ENCODE data around the gene MAD1L1.

Gene MAD1L1

DNA sequence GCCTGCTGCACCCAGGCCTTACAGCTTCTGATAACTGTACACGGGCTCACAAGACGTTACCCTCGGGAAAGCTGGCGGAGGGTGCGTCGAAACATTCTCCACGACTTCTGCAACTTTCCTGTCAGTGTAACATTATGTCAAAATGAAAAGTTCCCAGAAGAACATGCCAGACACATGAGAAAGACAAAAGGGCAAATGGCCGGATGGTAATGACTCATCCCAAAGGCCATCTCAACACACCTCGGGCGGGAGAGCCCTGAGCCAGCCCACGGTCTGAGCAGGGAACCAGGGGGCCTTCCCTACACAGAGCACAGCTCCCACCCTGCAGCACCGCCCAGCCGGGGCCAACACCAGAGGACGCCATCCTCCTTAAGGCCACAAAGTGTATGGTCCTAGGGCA, 118.7 kb downstream of the MAD1L1 start:
- H3K4me1 ChIP-seq (ENCODE audit: insufficient read depth, low read length): peaks cover 39% of the 10 kb centered on the region

DNA sequence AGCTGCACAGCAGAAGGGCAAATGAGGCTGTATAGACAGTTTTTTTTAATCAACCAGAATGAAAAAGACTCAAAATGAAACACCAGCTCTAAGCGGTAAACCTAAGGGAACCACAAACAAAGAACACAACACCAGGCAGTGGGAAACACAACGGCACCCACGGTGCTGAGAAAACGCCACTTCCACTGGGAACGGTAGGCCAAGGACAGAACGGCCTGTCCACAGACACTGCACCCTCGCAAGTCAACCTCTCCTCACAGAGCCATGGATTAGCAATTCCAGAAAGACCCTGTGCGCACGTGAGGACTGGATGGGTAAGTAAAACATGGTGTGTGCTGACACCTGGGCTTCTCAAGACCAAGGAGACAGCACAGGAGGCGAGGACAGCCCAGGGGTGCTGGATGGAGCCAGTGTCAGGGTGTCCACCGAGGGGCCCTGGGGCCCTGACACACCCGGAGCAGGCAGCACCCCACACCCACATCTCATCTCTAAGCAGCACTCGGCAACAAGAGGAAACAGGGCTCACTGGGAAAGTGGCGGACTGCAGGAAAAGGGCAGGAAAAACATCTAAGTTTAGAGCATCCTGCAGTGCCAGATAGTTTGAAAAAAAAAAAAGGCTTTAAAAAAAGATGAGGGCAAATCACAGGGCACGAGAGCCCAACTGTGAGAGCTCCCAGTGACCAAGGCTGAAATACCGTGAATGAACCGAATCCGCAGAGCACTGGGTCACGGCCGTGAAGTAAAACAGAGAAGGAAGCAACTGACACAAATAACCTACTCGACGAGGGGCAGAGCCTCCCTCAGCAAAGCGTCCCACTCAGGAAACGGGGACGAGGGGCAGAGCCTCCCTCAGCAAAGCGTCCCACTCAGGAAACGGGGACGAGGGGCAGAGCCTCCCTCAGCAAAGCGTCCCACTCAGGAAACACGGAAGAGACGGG, 120.2 kb downstream of the MAD1L1 start:
- H3K9me3 ChIP-seq (ENCODE audit: low read length): no peaks in the 10 kb centered on the region
- no peak overlapping the region for H3K27ac ChIP-seq (ENCODE audit: low read depth, low read length)
- no peak overlapping the region for H3K4me3 ChIP-seq (ENCODE audit: low read depth in 1 of 2, low read length in 2 of 2)
- no peaks in the 10 kb centered on the region for H3K27me3 ChIP-seq (ENCODE audit: control insufficient read depth in 1 of 2, insufficient read depth in 2 of 2, low read length in 2 of 2)
- peaks cover 38% of the 10 kb centered on the region for H3K4me1 ChIP-seq (ENCODE audit: insufficient read depth, low read length)
- no peak overlapping the region for H3K9ac ChIP-seq (ENCODE audit: low read length)
- no peaks in the 10 kb centered on the region for H3K36me3 ChIP-seq (ENCODE audit: insufficient read depth, low read length)

More for the DNA sequence above, 118.7 kb downstream of the MAD1L1 start:
- Histone ChIP-seq H3K36me3 (ENCODE audit: insufficient read depth, low read length) (no peaks in the 10 kb centered on the region), H3K27ac (ENCODE audit: low read depth, low read length) (no peak overlapping the region), H3K9me3 (ENCODE audit: low read length) (no peaks in the 10 kb centered on the region), H3K27me3 (ENCODE audit: control insufficient read depth in 1 of 2, insufficient read depth in 2 of 2, low read length in 2 of 2) (no peaks in the 10 kb centered on the region), H3K4me3 (ENCODE audit: low read depth in 1 of 2, low read length in 2 of 2) (no peak overlapping the region), H3K9ac (ENCODE audit: low read length) (no peak overlapping the region)

DNA sequence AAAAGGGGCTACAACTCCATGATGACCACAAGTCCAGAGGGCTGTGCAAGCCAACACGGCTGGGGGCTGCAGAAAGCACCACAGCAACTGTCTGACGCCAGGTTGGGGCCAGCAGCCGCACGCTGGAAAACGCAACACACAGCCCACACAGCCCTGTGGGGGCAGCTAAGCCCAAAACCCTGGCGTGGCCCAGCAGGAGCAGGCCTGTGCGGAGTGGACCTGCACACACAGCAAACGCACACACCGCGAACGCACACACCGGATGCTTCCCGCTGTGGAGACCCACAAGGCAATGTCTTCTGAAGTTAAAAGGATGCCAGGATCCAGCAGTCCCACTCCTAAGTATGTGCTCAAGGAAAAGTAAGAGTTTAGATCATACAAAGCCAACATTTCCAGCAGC, 121.2 kb downstream of the MAD1L1 start:
- H3K27me3 ChIP-seq (ENCODE audit: control insufficient read depth in 1 of 2, insufficient read depth in 2 of 2, low read length in 2 of 2): no peaks in the 10 kb centered on the region
- no peaks in the 10 kb centered on the region for H3K36me3 ChIP-seq (ENCODE audit: insufficient read depth, low read length)
- H3K9ac ChIP-seq (ENCODE audit: low read length): no peak overlapping the region
- peaks cover 28% of the 10 kb centered on the region for H3K4me1 ChIP-seq (ENCODE audit: insufficient read depth, low read length)
- peak overlapping the region in 1 of 2 donors; percentile 23 for H3K4me3 ChIP-seq (ENCODE audit: low read depth in 1 of 2, low read length in 2 of 2)
- no peak overlapping the region for H3K27ac ChIP-seq (ENCODE audit: low read depth, low read length)
- no peaks in the 10 kb centered on the region for H3K9me3 ChIP-seq (ENCODE audit: low read length)

DNA sequence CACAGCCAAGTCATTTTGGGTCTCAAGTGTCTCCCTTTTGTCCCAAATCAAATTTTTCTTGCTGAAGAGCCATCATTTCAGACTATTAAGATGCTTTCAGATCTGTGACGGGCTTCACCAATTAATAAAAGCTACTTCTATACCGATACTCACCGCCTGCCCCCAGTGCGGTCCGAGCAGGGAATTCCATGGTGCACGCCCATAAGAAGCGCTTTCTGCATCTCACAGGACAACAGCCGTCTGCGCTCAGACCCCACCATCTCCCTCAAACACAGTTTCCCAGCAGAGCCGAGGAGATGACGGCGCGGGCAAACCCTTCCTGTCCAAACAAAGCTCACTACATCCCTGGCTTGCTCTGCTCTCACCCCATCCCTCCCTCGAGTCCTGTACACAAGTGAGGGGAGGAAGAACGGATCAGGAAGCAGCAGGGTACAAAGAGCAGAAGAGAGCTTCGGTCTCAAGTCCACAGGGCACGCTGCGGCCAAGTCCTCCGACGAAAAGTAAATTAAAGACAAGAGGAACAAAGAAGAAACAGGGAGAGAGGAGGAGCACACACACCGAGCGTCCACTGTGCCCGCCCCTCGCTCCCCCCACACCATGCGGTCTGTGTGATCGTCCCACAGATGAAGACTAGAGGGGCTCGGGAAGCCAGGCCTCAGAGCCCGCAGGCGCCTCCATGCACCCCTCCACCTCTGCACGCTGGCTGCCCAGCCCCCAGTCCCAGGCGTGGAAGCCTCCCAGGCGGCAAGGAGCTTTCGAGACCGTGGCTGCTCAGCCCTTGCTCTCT, 121.9 kb downstream of the MAD1L1 start:
- H3K27ac ChIP-seq (ENCODE audit: low read depth, low read length): peak overlapping the region; percentile 63
- H3K4me1 ChIP-seq (ENCODE audit: insufficient read depth, low read length): peaks cover 22% of the 10 kb centered on the region
- no peaks in the 10 kb centered on the region for H3K9me3 ChIP-seq (ENCODE audit: low read length)
- peak overlapping the region in 1 of 2 donors; percentile 23 for H3K4me3 ChIP-seq (ENCODE audit: low read depth in 1 of 2, low read length in 2 of 2)
- no peak overlapping the region for H3K9ac ChIP-seq (ENCODE audit: low read length)
- H3K27me3 ChIP-seq (ENCODE audit: control insufficient read depth in 1 of 2, insufficient read depth in 2 of 2, low read length in 2 of 2): no peaks in the 10 kb centered on the region
- no peaks in the 10 kb centered on the region for H3K36me3 ChIP-seq (ENCODE audit: insufficient read depth, low read length)

DNA sequence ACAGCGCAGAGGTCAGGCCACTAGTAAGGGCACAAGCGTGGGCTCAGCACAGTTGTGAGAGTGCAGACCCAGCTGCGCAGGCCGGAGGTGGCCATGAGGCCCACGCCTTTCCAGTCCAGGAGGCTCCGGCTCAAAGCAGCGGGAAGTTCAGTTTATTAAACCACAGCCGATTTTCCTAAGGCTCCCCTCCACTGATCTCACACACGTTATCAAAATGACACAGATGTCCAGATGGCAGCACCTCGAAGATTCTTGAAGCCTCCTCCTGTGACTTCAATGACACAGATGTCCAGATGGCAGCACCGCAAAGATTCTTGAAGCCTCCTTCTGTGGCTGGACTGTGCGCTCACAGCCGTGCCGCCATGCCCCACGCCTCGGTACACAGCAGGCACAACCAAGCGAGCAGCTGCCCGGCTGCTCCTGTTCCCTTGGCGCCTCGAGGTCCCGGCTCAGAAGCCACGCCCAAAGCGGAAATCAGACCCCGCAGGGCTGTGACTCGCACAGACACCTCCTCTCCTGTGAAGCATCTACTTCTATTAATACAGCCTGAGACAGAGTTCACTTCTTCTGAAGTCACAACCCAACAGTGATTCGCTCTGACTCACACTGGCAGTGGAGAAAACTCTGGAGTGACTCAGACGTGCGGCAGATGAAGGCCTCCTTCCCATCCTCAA, 122.7 kb downstream of the MAD1L1 start:
- Histone ChIP-seq H3K4me3 (ENCODE audit: low read depth in 1 of 2, low read length in 2 of 2) (no peak overlapping the region), H3K9me3 (ENCODE audit: low read length) (no peaks in the 10 kb centered on the region), H3K36me3 (ENCODE audit: insufficient read depth, low read length) (no peaks in the 10 kb centered on the region), H3K27ac (ENCODE audit: low read depth, low read length) (peak overlapping the region; percentile 63), H3K27me3 (ENCODE audit: control insufficient read depth in 1 of 2, insufficient read depth in 2 of 2, low read length in 2 of 2) (no peaks in the 10 kb centered on the region), H3K9ac (ENCODE audit: low read length) (no peak overlapping the region), H3K4me1 (ENCODE audit: insufficient read depth, low read length) (peaks cover 20% of the 10 kb centered on the region)

DNA sequence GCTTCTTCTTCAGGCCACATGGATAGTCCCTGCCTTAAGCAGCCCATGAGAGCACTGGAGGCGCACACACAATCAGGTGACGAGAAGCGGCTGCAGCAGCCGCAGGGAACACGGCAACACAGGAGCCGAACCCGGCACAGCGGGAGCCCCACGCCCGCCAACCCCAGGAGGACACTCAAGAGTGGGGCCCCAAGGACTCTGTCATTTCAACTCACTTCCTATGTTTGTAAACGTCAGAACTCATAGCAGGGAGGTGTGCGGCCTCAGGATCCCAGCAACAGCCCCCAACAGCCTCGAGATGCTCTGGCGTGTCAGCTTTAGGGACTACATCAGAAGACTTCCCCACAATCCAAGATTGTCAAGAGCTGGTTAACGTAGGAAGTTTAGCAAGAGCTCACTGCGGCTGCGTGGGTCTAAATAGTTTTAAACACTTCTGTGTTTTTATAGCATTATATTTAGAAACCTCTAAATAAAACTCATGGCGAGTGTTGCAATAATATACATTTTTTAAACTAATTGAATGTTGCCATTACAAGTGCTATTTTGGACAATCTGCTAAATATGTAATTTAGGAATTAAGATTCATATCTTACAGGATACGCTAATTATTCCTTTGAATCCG, 123.4 kb downstream of the MAD1L1 start:
- H3K4me1 ChIP-seq (ENCODE audit: insufficient read depth, low read length): peaks cover 27% of the 10 kb centered on the region
- no peak overlapping the region for H3K4me3 ChIP-seq (ENCODE audit: low read depth in 1 of 2, low read length in 2 of 2)
- H3K27me3 ChIP-seq (ENCODE audit: control insufficient read depth in 1 of 2, insufficient read depth in 2 of 2, low read length in 2 of 2): no peaks in the 10 kb centered on the region
- no peak overlapping the region for H3K27ac ChIP-seq (ENCODE audit: low read depth, low read length)
- H3K9me3 ChIP-seq (ENCODE audit: low read length): no peaks in the 10 kb centered on the region
- H3K36me3 ChIP-seq (ENCODE audit: insufficient read depth, low read length): no peaks in the 10 kb centered on the region
- no peak overlapping the region for H3K9ac ChIP-seq (ENCODE audit: low read length)

DNA sequence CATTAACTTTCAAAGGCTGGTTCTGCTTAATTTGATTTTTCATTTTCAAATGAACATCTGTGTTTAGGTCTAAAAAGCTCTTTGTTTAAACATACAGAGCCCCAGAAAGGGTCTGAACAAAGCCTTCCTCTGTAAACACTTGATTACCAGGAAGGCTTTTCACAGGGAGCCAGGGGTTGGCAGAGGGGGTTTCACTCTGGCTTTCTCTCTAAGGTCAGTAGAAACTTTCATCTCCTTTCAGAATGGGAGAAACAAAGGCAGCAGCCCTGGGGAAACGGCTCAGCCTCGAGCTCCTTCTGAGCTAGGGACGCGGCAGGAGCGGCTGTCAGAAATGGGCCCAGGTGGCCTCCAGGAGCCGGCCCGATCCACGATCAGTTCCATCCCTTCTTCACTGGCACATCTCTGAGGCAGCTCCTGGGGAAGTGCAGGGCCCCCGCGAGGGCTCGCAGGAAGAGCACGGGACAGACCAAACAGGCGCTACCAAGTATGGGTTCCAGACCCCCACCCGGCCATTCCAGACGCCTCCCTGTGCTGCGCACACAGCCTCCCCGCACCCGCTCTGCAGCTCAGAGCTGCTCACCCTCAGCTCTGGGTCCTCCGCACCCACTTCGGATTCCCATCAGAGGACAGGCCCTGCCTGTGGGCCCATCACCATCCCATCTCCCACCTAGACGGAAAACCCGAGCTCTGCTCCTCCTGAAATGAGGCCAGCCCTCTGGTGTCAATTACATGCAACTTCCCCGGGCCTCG, 124.1 kb downstream of the MAD1L1 start:
- H3K36me3 ChIP-seq (ENCODE audit: insufficient read depth, low read length): no peaks in the 10 kb centered on the region
- H3K27ac ChIP-seq (ENCODE audit: low read depth, low read length): no peak overlapping the region
- H3K9ac ChIP-seq (ENCODE audit: low read length): no peak overlapping the region
- H3K4me3 ChIP-seq (ENCODE audit: low read depth in 1 of 2, low read length in 2 of 2): no peak overlapping the region
- H3K4me1 ChIP-seq (ENCODE audit: insufficient read depth, low read length): peaks cover 33% of the 10 kb centered on the region
- H3K9me3 ChIP-seq (ENCODE audit: low read length): no peaks in the 10 kb centered on the region
- H3K27me3 ChIP-seq (ENCODE audit: control insufficient read depth in 1 of 2, insufficient read depth in 2 of 2, low read length in 2 of 2): no peaks in the 10 kb centered on the region

DNA sequence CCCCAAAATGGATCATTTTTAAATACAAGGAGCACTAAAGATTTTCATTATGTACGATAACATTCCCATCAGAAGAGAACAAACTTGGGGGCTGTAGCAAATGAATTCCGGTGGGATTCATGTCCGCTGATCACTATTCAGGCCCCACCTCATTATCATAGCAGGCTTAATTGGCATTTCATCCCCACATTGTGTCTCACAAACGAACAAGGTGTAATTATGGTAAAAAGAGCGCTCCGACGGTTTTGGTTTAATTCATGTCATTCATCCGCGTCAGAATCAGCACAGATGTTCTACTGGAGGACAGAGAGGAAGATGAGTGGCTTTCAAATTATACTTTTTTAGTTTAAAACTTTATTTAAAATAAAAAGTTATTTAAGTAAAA, 124.7 kb downstream of the MAD1L1 start:
- H3K36me3 ChIP-seq (ENCODE audit: insufficient read depth, low read length): no peaks in the 10 kb centered on the region
- H3K4me3 ChIP-seq (ENCODE audit: low read depth in 1 of 2, low read length in 2 of 2): no peak overlapping the region
- no peaks in the 10 kb centered on the region for H3K9me3 ChIP-seq (ENCODE audit: low read length)
- no peaks in the 10 kb centered on the region for H3K27me3 ChIP-seq (ENCODE audit: control insufficient read depth in 1 of 2, insufficient read depth in 2 of 2, low read length in 2 of 2)
- H3K9ac ChIP-seq (ENCODE audit: low read length): no peak overlapping the region
- H3K27ac ChIP-seq (ENCODE audit: low read depth, low read length): no peak overlapping the region
- H3K4me1 ChIP-seq (ENCODE audit: insufficient read depth, low read length): peaks cover 38% of the 10 kb centered on the region

DNA sequence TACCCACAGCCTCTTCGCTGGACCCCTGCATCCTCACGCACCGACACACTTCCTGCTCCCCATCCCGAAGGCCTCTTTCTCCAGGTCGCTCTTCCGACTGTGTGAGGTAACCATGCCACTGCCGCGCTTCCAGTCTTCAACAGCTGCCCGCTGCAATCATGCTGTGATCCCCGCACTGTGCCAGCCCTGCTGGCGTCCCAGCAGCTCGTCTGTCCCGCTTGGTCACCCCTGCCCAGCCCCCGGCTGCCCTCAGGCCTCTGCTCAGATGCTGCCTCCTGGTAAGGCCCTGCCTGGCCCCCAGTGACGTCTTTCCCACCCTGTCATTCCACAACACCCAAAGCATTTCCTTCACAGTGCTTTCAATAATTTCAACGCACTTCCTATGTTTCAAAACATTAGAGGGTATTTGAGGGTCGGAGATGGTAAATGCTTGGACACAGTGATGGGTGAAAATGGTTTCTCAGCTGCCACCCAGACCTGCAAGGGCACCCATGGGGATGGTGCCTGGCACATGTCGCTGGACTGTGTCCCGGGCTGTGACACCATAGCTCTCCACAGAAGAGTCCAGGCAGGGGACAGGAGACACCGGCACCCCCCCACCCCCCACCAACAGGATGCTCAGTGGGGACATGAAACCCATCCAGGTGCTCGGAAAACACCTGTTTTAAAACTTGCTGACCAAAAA, 125.2 kb downstream of the MAD1L1 start:
- Histone ChIP-seq H3K4me1 (ENCODE audit: insufficient read depth, low read length) (peaks cover 38% of the 10 kb centered on the region), H3K27ac (ENCODE audit: low read depth, low read length) (no peak overlapping the region), H3K9ac (ENCODE audit: low read length) (no peak overlapping the region)

DNA sequence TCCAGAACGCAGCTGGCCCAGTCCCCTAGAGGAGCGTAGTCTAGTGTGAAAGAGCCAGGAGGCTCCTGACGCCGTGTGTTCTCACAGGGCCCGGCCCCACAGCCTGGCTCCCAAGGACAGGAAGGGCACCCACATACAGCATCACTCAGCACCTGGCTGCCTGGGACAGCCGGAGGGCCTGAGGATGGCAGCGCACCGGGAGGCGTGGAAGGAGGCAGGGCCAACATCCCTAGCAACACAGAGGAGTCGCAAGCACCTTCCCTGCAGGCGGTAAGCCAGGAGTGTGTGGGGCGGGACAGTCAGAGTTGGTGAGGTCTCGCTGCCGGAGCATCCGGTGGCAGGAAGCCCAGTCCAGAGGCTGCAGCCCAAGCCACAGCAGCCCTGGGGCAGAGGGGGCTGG, 125.8 kb downstream of the MAD1L1 start:
- Histone ChIP-seq H3K27ac (ENCODE audit: low read depth, low read length) (no peak overlapping the region), H3K9ac (ENCODE audit: low read length) (no peak overlapping the region), H3K4me1 (ENCODE audit: insufficient read depth, low read length) (peaks cover 36% of the 10 kb centered on the region)

More for the DNA sequence above, 125.2 kb downstream of the MAD1L1 start:
- no peaks in the 10 kb centered on the region for H3K9me3 ChIP-seq (ENCODE audit: low read length)
- no peak overlapping the region for H3K4me3 ChIP-seq (ENCODE audit: low read depth in 1 of 2, low read length in 2 of 2)
- no peaks in the 10 kb centered on the region for H3K36me3 ChIP-seq (ENCODE audit: insufficient read depth, low read length)
- no peaks in the 10 kb centered on the region for H3K27me3 ChIP-seq (ENCODE audit: control insufficient read depth in 1 of 2, insufficient read depth in 2 of 2, low read length in 2 of 2)

More for the DNA sequence above, 125.8 kb downstream of the MAD1L1 start:
- Histone ChIP-seq H3K4me3 (ENCODE audit: low read depth in 1 of 2, low read length in 2 of 2) (no peak overlapping the region), H3K36me3 (ENCODE audit: insufficient read depth, low read length) (no peaks in the 10 kb centered on the region), H3K9me3 (ENCODE audit: low read length) (no peaks in the 10 kb centered on the region), H3K27me3 (ENCODE audit: control insufficient read depth in 1 of 2, insufficient read depth in 2 of 2, low read length in 2 of 2) (no peaks in the 10 kb centered on the region)
